ENCODE measurements around the gene FIBP.
"Not testable (repeated sequence)": the region's sequence is repeated elsewhere in the genome, so short reads cannot be mapped to it uniquely, and the experiment has no call there.

The FIBP gene

GRCh38 chr11:65849771-65850216, 38.5 kb downstream of the FIBP start:
- no peak for DNase-seq (ENCODE audit: low read depth)
- no peak overlapping the region for H3K4me3 ChIP-seq (ENCODE audit: control insufficient read depth, low read depth, low read length)
- no peak for TF ChIP-seq CTCF (conservative IDR thresholded peaks at IDR 0.05; ENCODE audit: control insufficient read depth, insufficient read depth, low read depth, low read length)

- no peak for DNase-seq (ENCODE audit: low read depth)
- no peak overlapping the region for H3K4me3 ChIP-seq (ENCODE audit: control insufficient read depth, low read depth, low read length)
- no peak for TF ChIP-seq CTCF (conservative IDR thresholded peaks at IDR 0.05; ENCODE audit: control insufficient read depth, insufficient read depth, low read depth, low read length)
These were observed 38.9 kb downstream of the FIBP start for GRCh38 chr11:65849366-65849765.

GRCh38 chr11:65848693-65849092, 39.6 kb downstream of the FIBP start:
- not testable (repeated sequence) for DNase-seq (ENCODE audit: low read depth)

GRCh38 chr11:65847746-65848145, 40.5 kb downstream of the FIBP start:
- no peak for TF ChIP-seq CTCF (conservative IDR thresholded peaks at IDR 0.05; ENCODE audit: control insufficient read depth, insufficient read depth, low read depth, low read length)
- DNase-seq (ENCODE audit: low read depth): no peak
- H3K4me3 ChIP-seq (ENCODE audit: control insufficient read depth, low read depth, low read length): no peak overlapping the region

More at GRCh38 chr11:65848693-65849092, 39.6 kb downstream of the FIBP start:
- H3K4me3 ChIP-seq (ENCODE audit: control insufficient read depth, low read depth, low read length): not testable (repeated sequence)

DNA sequence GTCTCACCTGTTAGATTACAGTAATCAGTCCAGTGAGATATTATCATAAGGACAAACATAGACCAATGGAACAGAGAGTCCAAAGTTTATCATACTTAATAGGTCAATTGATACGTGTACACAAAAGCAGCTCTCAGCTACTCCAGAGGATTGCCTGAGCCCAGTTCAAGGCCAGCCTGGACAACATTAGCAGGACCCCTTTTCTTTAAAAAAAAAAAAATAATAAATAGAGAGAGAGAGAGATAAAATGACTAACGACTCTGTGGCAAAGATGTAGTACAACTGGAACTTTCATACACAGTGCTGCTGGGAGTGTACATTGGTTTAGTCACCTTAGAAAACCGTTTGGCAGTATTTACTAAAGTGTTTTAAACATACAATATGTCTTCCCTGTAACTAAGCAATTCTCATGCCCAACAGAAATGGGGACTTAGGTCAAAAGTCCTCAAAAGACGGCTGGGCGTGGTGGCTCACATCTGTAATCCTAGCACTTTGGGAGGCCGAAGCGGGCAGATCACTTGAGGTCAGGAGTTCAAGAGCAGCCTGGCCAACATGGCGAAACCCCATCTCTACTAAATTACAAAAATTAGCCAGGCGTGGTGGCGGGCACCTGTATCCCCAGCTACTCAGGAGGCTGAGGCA, 43.9 kb downstream of the FIBP start:
- TF ChIP-seq CTCF (conservative IDR thresholded peaks at IDR 0.05; ENCODE audit: control insufficient read depth, insufficient read depth, low read depth, low read length): no peak

DNA sequence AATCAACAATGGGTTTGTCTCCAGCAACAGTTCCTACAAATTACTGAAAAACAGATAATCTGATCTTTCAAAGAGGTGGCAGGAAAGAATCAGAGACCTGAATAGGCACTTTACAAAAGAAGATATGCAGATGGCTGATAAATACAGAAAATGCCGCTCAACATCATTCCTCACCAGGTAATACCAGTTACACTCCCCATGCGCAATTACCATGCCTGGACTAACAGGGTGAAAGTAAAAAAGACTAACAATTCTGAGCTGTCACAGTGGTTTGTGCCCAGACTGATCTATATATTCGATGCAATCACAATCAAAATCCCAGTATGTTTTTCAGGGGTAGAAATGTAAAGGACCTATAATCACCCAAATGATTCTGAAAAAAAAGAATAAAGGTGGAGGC, 44.5 kb downstream of the FIBP start:
- no peak overlapping the region for H3K4me3 ChIP-seq (ENCODE audit: control insufficient read depth, low read depth, low read length)
- DNase-seq (ENCODE audit: low read depth): no peak
- no peak for TF ChIP-seq CTCF (conservative IDR thresholded peaks at IDR 0.05; ENCODE audit: control insufficient read depth, insufficient read depth, low read depth, low read length)

More for the DNA sequence above, 43.9 kb downstream of the FIBP start:
- DNase-seq (ENCODE audit: low read depth): no peak
- no peak overlapping the region for H3K4me3 ChIP-seq (ENCODE audit: control insufficient read depth, low read depth, low read length)

DNA sequence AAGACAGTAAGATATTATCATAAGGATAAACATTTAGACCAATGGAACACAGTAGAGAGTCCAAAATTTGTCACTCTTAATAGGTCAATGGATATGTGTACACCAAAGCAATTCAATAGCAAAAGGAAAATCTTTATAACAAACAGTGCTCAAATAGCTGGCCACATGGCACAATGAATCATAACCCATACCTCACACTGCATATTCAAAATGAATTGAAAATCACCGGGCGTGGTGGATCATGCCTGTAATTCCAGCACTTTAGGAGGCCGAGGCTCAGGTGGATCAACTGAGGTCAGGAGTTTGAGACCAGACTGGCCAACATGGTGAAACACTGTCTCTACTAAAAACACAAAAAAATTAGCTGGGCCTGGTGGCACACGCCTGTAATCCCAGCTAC, 46.1 kb downstream of the FIBP start:
- TF ChIP-seq CTCF (conservative IDR thresholded peaks at IDR 0.05; ENCODE audit: control insufficient read depth, insufficient read depth, low read depth, low read length): no peak
- no peak for DNase-seq (ENCODE audit: low read depth)
- H3K4me3 ChIP-seq (ENCODE audit: control insufficient read depth, low read depth, low read length): no peak overlapping the region

All from fibroblast of mammary gland (primary cell).